ENCODE results near the gene MALAT1. TPM values are rescaled to one million over a fixed set of nuclear protein-coding genes. Genes with fewer than 3 reads are reported as not detected.

The MALAT1 gene
- total and polyA plus RNA-seq, 11 donors = 1,047 to 9,662 (median 6,450) TPM

DNA sequence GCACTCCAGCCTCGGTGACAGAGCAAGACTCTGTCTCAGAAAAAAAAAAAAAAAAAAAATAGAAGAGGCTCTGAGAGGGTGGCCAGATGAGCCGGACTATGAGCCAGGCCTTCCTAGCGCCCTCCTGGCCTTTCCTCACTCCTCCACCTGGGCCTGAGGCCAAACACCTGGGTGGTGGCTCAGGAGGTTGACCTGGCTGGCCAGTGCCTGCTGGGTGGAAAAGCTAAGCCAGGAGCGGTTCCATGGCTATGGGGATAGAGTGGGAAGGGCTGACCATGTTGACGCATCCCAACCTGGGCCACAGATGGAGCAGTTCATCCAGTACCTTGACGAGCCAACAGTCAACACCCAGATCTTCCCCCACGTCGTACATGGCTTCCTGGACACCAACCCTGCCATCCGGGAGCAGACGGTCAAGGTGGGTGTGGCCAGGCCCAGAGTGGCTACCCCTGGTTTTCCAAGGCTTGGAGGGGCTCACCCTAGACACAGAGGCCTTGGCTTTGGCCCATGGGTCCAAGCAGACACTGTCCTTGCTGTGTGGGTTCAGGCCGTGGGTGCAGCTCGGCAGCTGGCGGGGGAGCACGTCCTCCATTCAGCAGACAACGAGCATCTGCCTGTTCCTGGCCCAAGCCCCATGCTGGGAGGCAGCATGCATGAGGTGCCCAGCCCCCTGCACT, 33.7 kb downstream of the MALAT1 start:
- H3K4me1 ChIP-seq = peaks cover 0 to 13% (median 0%) of the 10 kb centered on the region in 12 donors
- no peaks in the 10 kb centered on the region for H3K9me3 ChIP-seq
- intact Hi-C loops (cut with DNase I) = no loop called here
- no peaks in the 10 kb centered on the region for H3K27me3 ChIP-seq
- H3K36me3 ChIP-seq = peaks cover 2 to 97% (median 80%) of the 10 kb centered on the region in 9 donors
- WGBS, 4 donors = 83 to 89% (median 88%) methylated on average over 13 to 15 of the region's 15 CpGs
- no peak overlapping the region for H3K27ac ChIP-seq
- TF ChIP-seq POLR2A (IDR thresholded peaks at IDR 0.05) = no peak
- TF ChIP-seq, protein P1, sequence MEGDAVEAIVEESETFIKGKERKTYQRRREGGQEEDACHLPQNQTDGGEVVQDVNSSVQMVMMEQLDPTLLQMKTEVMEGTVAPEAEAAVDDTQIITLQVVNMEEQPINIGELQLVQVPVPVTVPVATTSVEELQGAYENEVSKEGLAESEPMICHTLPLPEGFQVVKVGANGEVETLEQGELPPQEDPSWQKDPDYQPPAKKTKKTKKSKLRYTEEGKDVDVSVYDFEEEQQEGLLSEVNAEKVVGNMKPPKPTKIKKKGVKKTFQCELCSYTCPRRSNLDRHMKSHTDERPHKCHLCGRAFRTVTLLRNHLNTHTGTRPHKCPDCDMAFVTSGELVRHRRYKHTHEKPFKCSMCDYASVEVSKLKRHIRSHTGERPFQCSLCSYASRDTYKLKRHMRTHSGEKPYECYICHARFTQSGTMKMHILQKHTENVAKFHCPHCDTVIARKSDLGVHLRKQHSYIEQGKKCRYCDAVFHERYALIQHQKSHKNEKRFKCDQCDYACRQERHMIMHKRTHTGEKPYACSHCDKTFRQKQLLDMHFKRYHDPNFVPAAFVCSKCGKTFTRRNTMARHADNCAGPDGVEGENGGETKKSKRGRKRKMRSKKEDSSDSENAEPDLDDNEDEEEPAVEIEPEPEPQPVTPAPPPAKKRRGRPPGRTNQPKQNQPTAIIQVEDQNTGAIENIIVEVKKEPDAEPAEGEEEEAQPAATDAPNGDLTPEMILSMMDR (IDR thresholded peaks at IDR 0.05) = no peak
- no peak for DNase-seq
- no peak for ATAC-seq
- no peak overlapping the region for H3K4me3 ChIP-seq

DNA sequence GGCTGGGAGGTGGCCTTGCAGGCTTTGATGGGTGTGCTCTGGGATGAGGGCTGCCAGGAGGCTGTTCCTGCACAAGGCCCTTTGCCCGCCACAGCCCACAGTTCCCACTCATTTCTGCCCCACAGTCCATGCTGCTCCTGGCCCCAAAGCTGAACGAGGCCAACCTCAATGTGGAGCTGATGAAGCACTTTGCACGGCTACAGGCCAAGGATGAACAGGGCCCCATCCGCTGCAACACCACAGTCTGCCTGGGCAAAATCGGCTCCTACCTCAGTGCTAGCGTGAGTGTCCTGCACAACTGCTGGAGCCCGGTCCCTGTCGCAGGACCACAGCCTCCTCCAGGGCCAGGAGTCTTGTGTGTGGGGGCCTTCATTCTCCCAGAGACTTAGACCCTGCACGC, 36.3 kb downstream of the MALAT1 start:
- Histone ChIP-seq H3K27me3 (no peaks in the 10 kb centered on the region), H3K36me3 (peaks cover 2 to 92% (median 83%) of the 10 kb centered on the region in 9 donors), H3K4me1 (peaks cover 0 to 8% (median 7%) of the 10 kb centered on the region in 12 donors), H3K9me3 (no peaks in the 10 kb centered on the region), H3K27ac (no peak overlapping the region), H3K4me3 (no peak overlapping the region)
- ATAC-seq (no peak), DNase-seq (no peak)
- 85 to 91% (median 87%) methylated on average over 9 of the region's 9 CpGs for WGBS, 4 donors
- intact Hi-C loops (cut with DNase I) = loop anchor here in 2 of 10 donors (5.0 kb wide), 2 partner anchors 57 to 62 kb away; partner anchors contain the start of gene KCNK7 (in 1 of the 2)
- no peak for TF ChIP-seq POLR2A (IDR thresholded peaks at IDR 0.05)
- TF ChIP-seq, protein P1 (IDR thresholded peaks at IDR 0.05) = no peak

DNA sequence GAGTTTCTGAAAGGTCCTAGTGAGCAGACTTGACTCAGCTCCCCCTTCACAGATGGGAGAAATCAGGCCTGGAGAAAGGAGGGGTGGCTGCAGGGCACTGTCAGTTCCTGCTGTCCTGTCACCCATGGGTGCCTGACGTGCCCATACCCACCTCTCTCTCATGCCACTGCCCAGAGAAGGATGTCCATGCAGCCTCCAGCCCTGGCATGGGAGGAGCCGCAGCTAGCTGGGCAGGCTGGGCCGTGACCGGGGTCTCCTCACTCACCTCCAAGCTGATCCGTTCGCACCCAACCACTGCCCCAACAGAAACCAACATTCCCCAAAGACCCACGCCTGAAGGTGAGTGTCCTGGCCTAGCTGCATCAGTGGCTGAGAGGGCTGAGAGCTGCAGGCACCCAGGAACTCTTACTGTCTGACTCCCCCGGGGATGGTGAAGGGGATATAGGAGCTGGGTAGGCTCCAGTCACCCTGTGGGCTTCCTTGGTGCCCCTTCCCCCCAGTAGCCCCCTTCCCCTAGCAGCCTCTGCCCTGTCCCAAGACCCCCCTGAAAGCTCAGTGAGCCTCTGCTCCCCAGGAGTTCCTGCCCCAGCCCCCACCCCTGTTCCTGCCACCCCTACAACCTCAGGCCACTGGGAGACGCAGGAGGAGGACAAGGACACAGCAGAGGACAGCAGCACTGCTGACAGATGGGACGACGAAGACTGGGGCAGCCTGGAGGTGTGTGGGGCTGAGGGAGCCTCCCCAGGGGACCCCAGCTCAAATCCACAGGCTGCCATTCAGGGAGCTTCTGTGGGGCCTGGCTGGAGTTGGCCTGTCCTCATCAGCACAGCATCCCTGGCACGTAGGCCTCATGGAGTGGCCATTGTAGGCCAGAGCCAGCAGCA, 37.8 kb downstream of the MALAT1 start:
- Histone ChIP-seq H3K9me3 (no peaks in the 10 kb centered on the region), H3K4me1 (peaks cover 0 to 23% (median 18%) of the 10 kb centered on the region in 12 donors), H3K36me3 (peaks cover 1 to 77% (median 67%) of the 10 kb centered on the region in 9 donors), H3K27ac (no peak overlapping the region), H3K27me3 (no peaks in the 10 kb centered on the region), H3K4me3 (no peak overlapping the region)
- intact Hi-C loops (cut with DNase I) = loop anchor here in 2 of 10 donors (5.0 kb wide), 2 partner anchors 56 to 61 kb away; partner anchors contain the start of gene KCNK7 (in 1 of the 2)
- 79 to 89% (median 84%) methylated on average over 6 to 12 of the region's 12 CpGs for WGBS, 4 donors
- no peak for TF ChIP-seq POLR2A (IDR thresholded peaks at IDR 0.05)
- TF ChIP-seq, protein P1 (IDR thresholded peaks at IDR 0.05) = no peak
- no peak for ATAC-seq
- DNase-seq = no peak

DNA sequence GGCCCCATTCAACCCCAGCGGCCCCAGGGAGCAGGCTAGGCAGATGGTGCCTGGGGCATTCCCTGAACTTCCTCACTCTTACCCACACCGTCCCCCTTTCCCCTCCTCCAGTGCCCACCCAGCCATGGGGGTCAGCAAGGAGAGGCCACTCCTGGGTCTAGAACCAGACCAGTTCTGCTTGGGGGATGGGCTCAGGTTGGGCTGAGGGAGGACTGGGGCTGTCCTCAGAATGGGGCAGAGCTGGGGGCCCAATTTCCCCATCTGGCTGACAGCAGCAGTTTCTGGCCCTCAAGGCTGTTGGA, 38.4 kb downstream of the MALAT1 start:
- H3K9me3 ChIP-seq = no peaks in the 10 kb centered on the region
- H3K27me3 ChIP-seq = no peaks in the 10 kb centered on the region
- H3K27ac ChIP-seq = no peak overlapping the region
- WGBS, 4 donors = 79 to 100% (median 92%) methylated on average over 1 to 2 of the region's 2 CpGs
- TF ChIP-seq, protein P1 (IDR thresholded peaks at IDR 0.05) = no peak
- no peak for TF ChIP-seq POLR2A (IDR thresholded peaks at IDR 0.05)
- ATAC-seq = no peak
- H3K36me3 ChIP-seq = peaks cover 0 to 72% (median 61%) of the 10 kb centered on the region in 9 donors
- intact Hi-C loops (cut with DNase I) = loop anchor here in 2 of 10 donors (5.0 kb wide), 2 partner anchors 55 to 60 kb away; partner anchors contain the start of gene KCNK7 (in 1 of the 2)
- H3K4me1 ChIP-seq = peaks cover 0 to 28% (median 20%) of the 10 kb centered on the region in 12 donors
- no peak overlapping the region for H3K4me3 ChIP-seq
- no peak for DNase-seq

All from heart left ventricle (tissue), 16 donors.